ENCODE data around the gene CCDC144A. TPM values are rescaled to one million over a fixed set of nuclear protein-coding genes. Genes with fewer than 3 reads are reported as not detected.
"Not testable (repeated sequence)": the region's sequence is repeated elsewhere in the genome, so short reads cannot be mapped to it uniquely, and the experiment has no call there.

Gene CCDC144A
- total RNA-seq, 2 donors from 2014 or later = 1.5 to 6.1 TPM

DNA sequence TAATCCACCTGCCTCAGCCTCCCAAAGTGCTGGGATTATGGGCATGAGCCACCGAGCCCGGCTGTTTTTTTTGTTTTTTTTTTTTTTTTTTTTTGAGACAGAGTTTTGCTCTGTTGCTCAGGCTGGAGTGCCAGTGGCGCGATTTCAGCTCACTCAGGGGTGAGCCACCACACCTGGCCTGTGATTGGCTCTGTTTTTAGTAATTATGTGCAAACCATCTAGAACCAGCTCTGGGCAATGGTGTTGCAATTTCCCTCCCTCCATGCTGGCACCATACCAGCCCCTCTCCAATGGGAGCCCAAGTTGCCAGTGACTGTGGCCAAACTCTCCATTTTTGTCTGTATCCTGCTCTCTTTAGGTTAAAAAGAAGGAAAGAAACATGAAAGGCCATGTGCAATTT, 4.0 kb upstream of the CCDC144A start:
- not testable (repeated sequence) for H3K36me3 Mint-ChIP-seq; DNase-seq (ENCODE audit: low spot score); H3K27ac Mint-ChIP-seq; H3K4me3 Mint-ChIP-seq; H3K9me3 Mint-ChIP-seq; ATAC-seq; H3K4me1 Mint-ChIP-seq (ENCODE audit: low read depth in 2 of 2)
- peaks cover 23 to 28% of the 10 kb centered on the region in 2 donors for H3K27me3 Mint-ChIP-seq

GRCh38 chr17:16687151-16687550, 2.9 kb upstream of the CCDC144A start:
- peaks cover 17 to 21% of the 10 kb centered on the region in 2 donors for H3K27me3 Mint-ChIP-seq
- H3K4me3 Mint-ChIP-seq; H3K4me1 Mint-ChIP-seq (ENCODE audit: low read depth in 2 of 2); DNase-seq (ENCODE audit: low spot score); ATAC-seq; H3K36me3 Mint-ChIP-seq; H3K27ac Mint-ChIP-seq; H3K9me3 Mint-ChIP-seq: not testable (repeated sequence)

- not testable (repeated sequence) for H3K4me3 Mint-ChIP-seq; H3K27me3 Mint-ChIP-seq; DNase-seq (ENCODE audit: low spot score); H3K9me3 Mint-ChIP-seq; H3K27ac Mint-ChIP-seq; H3K4me1 Mint-ChIP-seq (ENCODE audit: low read depth in 2 of 2); H3K36me3 Mint-ChIP-seq; ATAC-seq
These were observed 406 bp downstream of the CCDC144A start for GRCh38 chr17:16690447-16690846.

- H3K4me3 Mint-ChIP-seq = not testable (repeated sequence)
These were observed 7.6 kb downstream of the CCDC144A start for GRCh38 chr17:16697603-16698002.

DNA sequence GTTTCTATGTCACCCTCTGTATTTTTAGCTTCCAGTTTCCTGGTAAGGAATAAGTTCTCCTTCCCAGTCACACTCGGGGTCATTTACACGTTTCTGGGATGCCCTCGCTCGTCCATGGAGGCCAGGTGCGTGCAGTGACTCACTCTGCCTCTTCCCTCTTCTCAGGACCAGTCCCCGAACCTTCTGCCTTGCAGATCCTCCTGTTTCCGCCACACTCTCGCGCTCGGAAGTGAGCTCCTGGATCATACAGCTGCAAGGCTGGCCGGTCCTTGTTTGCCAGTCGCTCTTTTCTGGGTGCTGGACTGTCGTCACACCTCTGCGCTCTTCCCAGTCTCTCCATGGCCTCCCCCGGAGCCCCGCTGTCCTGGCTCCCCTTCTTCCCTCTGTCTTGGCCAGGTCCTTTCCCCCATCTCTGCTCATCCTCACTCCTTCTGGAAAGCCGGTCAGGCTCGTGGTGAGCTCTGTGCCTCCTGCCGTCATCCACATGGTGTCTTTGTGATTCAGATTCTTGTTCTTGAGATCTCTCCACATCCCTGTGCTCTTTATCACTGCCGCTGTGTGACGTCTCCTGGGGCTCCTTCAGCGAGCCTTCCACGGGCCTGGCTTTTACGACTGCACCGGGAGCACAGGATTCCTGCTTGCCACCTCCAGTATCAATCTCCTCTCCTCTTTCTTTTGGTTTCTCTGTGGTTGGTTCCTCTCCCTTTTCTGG, 55.6 kb downstream of the CCDC144A start:
- not testable (repeated sequence) for H3K4me1 Mint-ChIP-seq (ENCODE audit: low read depth in 2 of 2); ATAC-seq; H3K36me3 Mint-ChIP-seq; H3K9me3 Mint-ChIP-seq; DNase-seq (ENCODE audit: low spot score); H3K27ac Mint-ChIP-seq; H3K4me3 Mint-ChIP-seq
- peaks cover 35 to 64% of the 10 kb centered on the region in 2 donors for H3K27me3 Mint-ChIP-seq

More at GRCh38 chr17:16697603-16698002, 7.6 kb downstream of the CCDC144A start:
- H3K9me3 Mint-ChIP-seq; DNase-seq (ENCODE audit: low spot score); ATAC-seq; H3K4me1 Mint-ChIP-seq (ENCODE audit: low read depth in 2 of 2); H3K27ac Mint-ChIP-seq; H3K36me3 Mint-ChIP-seq; H3K27me3 Mint-ChIP-seq: not testable (repeated sequence)

DNA sequence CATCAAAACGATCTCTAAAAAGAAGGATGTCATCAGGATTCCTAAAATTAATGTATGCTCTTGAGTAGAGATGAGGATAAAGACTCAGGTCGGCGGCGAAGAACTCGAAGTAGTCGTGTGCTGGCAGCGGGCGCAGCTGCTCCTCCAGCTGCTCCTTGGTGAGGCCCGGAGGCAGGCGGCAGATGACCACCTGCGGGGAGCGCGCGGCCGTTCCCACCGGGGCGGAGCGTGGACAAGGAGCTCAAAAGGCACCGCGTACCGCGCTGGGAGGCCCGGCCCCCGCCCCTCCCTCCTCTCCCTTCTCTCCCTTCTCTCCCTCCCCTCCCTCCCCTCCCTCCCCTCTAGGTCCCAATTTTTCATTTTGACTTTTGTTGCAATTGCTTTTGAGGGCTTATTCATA, 56.5 kb downstream of the CCDC144A start:
- H3K4me1 Mint-ChIP-seq (ENCODE audit: low read depth in 2 of 2); H3K27ac Mint-ChIP-seq; H3K9me3 Mint-ChIP-seq; H3K4me3 Mint-ChIP-seq; H3K36me3 Mint-ChIP-seq; DNase-seq (ENCODE audit: low spot score): not testable (repeated sequence)
- ATAC-seq = peak; percentile 63 to 84
- H3K27me3 Mint-ChIP-seq = peaks cover 42 to 73% of the 10 kb centered on the region in 2 donors

DNA sequence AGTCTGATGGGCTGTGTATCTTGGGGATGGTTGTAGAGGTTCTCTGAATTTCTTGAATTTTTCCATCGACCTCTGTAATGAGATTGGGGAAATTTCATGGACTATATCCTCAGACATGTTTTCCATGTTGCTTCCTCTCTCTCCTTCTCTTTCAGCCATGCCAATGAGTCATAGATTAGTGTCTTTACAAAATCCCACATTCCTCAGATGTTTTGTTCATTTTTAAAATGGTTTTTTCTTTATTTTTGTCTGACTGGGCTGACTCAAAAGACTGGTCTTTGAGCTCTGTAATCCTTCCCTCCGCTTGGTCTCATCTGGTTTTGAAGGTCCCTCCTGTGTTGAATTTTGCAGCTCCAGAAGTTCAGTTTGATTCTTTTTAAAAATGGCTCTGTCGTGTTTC, 60.5 kb downstream of the CCDC144A start:
- H3K36me3 Mint-ChIP-seq; H3K4me3 Mint-ChIP-seq; H3K4me1 Mint-ChIP-seq (ENCODE audit: low read depth in 2 of 2); H3K27ac Mint-ChIP-seq; DNase-seq (ENCODE audit: low spot score); ATAC-seq; H3K9me3 Mint-ChIP-seq: not testable (repeated sequence)
- peaks cover 25 to 43% of the 10 kb centered on the region in 2 donors for H3K27me3 Mint-ChIP-seq

DNA sequence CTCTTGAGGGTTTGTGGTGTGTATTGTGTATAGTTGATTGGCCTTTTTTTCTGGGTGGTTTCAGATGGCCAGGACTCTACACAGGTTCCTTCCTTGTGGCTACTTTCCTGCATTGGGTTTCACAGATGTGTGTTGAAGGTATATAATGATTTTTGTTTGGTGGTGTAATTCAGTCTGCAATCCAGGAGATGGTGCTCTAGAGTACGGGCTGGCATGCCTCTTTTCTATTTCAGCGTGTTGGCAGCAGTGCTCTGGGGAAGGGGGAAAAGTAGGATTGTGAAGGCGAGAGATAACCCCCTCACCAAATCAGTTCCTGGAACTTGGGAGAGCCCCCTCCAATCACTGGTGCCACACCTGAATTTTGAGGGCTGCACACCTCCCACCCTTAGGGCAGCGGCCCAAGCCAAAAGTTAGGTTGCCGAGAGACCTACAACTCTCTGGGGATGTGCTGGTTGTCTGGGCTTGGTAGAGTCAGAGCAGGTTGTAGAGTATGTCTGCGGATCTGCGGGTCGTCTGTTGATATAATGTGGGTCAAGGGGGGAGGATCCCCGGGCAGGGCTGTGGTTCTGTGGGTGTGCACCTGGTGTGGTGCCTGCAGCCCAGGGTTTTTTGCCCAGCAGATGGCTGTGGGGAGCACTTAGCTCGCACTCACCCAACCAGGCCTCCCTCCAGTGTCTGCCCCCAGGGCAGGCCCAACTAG, 61.3 kb downstream of the CCDC144A start:
- H3K27me3 Mint-ChIP-seq = peaks cover 16 to 35% of the 10 kb centered on the region in 2 donors
- H3K4me1 Mint-ChIP-seq (ENCODE audit: low read depth in 2 of 2); H3K36me3 Mint-ChIP-seq; H3K27ac Mint-ChIP-seq; DNase-seq (ENCODE audit: low spot score); H3K9me3 Mint-ChIP-seq; H3K4me3 Mint-ChIP-seq: not testable (repeated sequence)
- ATAC-seq = peak; percentile 24 to 57

DNA sequence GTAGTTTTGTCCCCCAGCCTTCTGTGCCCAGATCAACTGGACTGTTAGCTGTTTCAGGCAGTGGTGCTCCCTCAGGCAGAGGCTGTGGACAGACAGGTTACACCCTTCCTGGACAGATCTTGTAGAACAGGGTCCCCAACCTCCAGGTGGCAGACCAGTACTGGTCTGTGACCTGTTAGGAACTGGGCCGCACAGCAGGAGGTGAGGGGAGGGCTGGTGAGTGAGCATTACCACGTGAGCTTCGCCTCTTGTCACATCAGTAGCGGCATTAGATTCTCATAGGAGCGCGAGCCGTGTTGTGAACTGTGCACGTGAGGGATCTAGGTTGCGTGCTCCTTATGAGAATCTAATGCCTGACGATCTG, 61.9 kb downstream of the CCDC144A start:
- H3K4me1 Mint-ChIP-seq (ENCODE audit: low read depth in 2 of 2); H3K4me3 Mint-ChIP-seq; DNase-seq (ENCODE audit: low spot score); H3K27ac Mint-ChIP-seq; H3K9me3 Mint-ChIP-seq: not testable (repeated sequence)
- peak; percentile 36 to 46 for ATAC-seq
- Mint-ChIP-seq H3K27me3 (peaks cover 15 to 32% of the 10 kb centered on the region in 2 donors), H3K36me3 (peaks cover 13% of the 10 kb centered on the region)

- not testable (repeated sequence) for H3K9me3 Mint-ChIP-seq; H3K27ac Mint-ChIP-seq; H3K36me3 Mint-ChIP-seq; H3K4me1 Mint-ChIP-seq (ENCODE audit: low read depth in 2 of 2); H3K4me3 Mint-ChIP-seq; DNase-seq (ENCODE audit: low spot score); H3K27me3 Mint-ChIP-seq
- peak in 1 of 2 donors; percentile 17 for ATAC-seq
These were observed 67.5 kb downstream of the CCDC144A start for GRCh38 chr17:16757520-16757919.

- H3K27me3 Mint-ChIP-seq; H3K9me3 Mint-ChIP-seq; H3K27ac Mint-ChIP-seq; H3K36me3 Mint-ChIP-seq; ATAC-seq; H3K4me1 Mint-ChIP-seq (ENCODE audit: low read depth in 2 of 2); DNase-seq (ENCODE audit: low spot score); H3K4me3 Mint-ChIP-seq: not testable (repeated sequence)
These were observed 68.1 kb downstream of the CCDC144A start for GRCh38 chr17:16758177-16758576.

GRCh38 chr17:16768290-16769175, 78.5 kb downstream of the CCDC144A start:
- DNase-seq (ENCODE audit: low spot score); H3K27me3 Mint-ChIP-seq; H3K4me1 Mint-ChIP-seq (ENCODE audit: low read depth in 2 of 2); H3K27ac Mint-ChIP-seq; H3K9me3 Mint-ChIP-seq; H3K4me3 Mint-ChIP-seq; H3K36me3 Mint-ChIP-seq; ATAC-seq: not testable (repeated sequence)

GRCh38 chr17:16772394-16773145, 82.5 kb downstream of the CCDC144A start:
- not testable (repeated sequence) for H3K36me3 Mint-ChIP-seq; DNase-seq (ENCODE audit: low spot score); H3K9me3 Mint-ChIP-seq; H3K4me1 Mint-ChIP-seq (ENCODE audit: low read depth in 2 of 2); ATAC-seq; H3K27ac Mint-ChIP-seq; H3K4me3 Mint-ChIP-seq; H3K27me3 Mint-ChIP-seq
